ENCODE measurements around the gene TRMT2A. TPM values are rescaled to one million over a fixed set of nuclear protein-coding genes. Genes with fewer than 3 reads are reported as not detected.
A peak's percentile ranks its signal among the peaks of the same experiment; 100 is the strongest.

The TRMT2A gene
- total RNA-seq, 2 experiments from 2014 or later, result 51.8 to 57.9 TPM

GRCh38 chr22:20063271-20064139, 53.5 kb downstream of the TRMT2A start:
- Mint-ChIP-seq H3K4me1 (ENCODE audit: low read depth) (no peaks in the 10 kb centered on the region), H3K36me3 (ENCODE audit: low read depth) (peaks cover 2% of the 10 kb centered on the region), H3K9me3 (no peaks in the 10 kb centered on the region), H3K27me3 (ENCODE audit: low read depth) (no peaks in the 10 kb centered on the region), H3K27ac (no peak overlapping the region), H3K4me3 (no peak overlapping the region)
- DNase-seq, result no peak
- CTCF ChIA-PET, result no interaction called here
- intact Hi-C loops (cut with micrococcal nuclease), result no loop called here

GRCh38 chr22:20062766-20063083, 54.3 kb downstream of the TRMT2A start:
- intact Hi-C loops (cut with micrococcal nuclease), result no loop called here
- no peak overlapping the region for H3K4me3 Mint-ChIP-seq
- DNase-seq, result no peak
- peak overlapping the region; percentile 26 for H3K27ac Mint-ChIP-seq
- no peaks in the 10 kb centered on the region for H3K27me3 Mint-ChIP-seq (ENCODE audit: low read depth)
- CTCF ChIA-PET, result no interaction called here
- H3K9me3 Mint-ChIP-seq, result no peaks in the 10 kb centered on the region
- peaks cover 2% of the 10 kb centered on the region for H3K36me3 Mint-ChIP-seq (ENCODE audit: low read depth)
- no peaks in the 10 kb centered on the region for H3K4me1 Mint-ChIP-seq (ENCODE audit: low read depth)

- no peaks in the 10 kb centered on the region for H3K4me1 Mint-ChIP-seq (ENCODE audit: low read depth)
- no peak for DNase-seq
- H3K4me3 Mint-ChIP-seq, result no peak overlapping the region
- no peaks in the 10 kb centered on the region for H3K9me3 Mint-ChIP-seq
- H3K36me3 Mint-ChIP-seq (ENCODE audit: low read depth), result peaks cover 2% of the 10 kb centered on the region
- intact Hi-C loops (cut with micrococcal nuclease), result no loop called here
- CTCF ChIA-PET, result no interaction called here
- H3K27ac Mint-ChIP-seq, result no peak overlapping the region
- no peaks in the 10 kb centered on the region for H3K27me3 Mint-ChIP-seq (ENCODE audit: low read depth)
These were observed 54.8 kb downstream of the TRMT2A start for GRCh38 chr22:20062043-20062765.

Small RNAs within 50 kb of the gene (microRNA-seq; reads per million reads assigned to microRNA genes)
- gene MIR6816 (ENCODE audit: borderline microRNAs expressed, borderline replicate concordance), result not detected

Other genes with a start within 250 kb of the TRMT2A start
- 10 to 100 TPM; 53.7 to 56.8 TPM for gene COMT, start 175.5 kb downstream of the TRMT2A start, total RNA-seq
- gene TXNRD2, start 175.4 kb downstream of the TRMT2A start, total RNA-seq, result 10 to 100 TPM; 22.9 to 23.6 TPM
- 1 to 10 TPM; 2.0 to 2.6 TPM for gene ARVCF, start 100.4 kb downstream of the TRMT2A start, total RNA-seq
- gene TANGO2, start 96.1 kb downstream of the TRMT2A start, total RNA-seq, result 10 to 100 TPM; 16.0 to 19.0 TPM
- 10 to 100 TPM; 29.8 to 36.5 TPM for gene DGCR8, start 37.0 kb downstream of the TRMT2A start, total RNA-seq
- 100 to 1,000 TPM; 445 to 455 TPM for gene RANBP1, start 1.1 kb downstream of the TRMT2A start, total RNA-seq
- 10 to 100 TPM; 26.4 to 31.3 TPM for gene ZDHHC8, start 14.6 kb upstream of the TRMT2A start, total RNA-seq
- not detected for gene CCDC188, start 33.8 kb upstream of the TRMT2A start, total RNA-seq
- gene RTN4R, start 151.1 kb upstream of the TRMT2A start, total RNA-seq, result 1 to 10 TPM; 2.1 to 2.5 TPM
- gene DGCR6L, start 202.8 kb upstream of the TRMT2A start, total RNA-seq, result 10 to 100 TPM; 21.5 TPM